Spinal cord (tissue), 10 donors: Measurements from ENCODE around the gene SOX30. TPM values are rescaled to one million over a fixed set of nuclear protein-coding genes. Genes with fewer than 3 reads are reported as not detected.

ENCODE experiments used
- DNase-seq, 6 donors: peaks; one replicate each; pipeline versions ENCODE4 v3.0.0 to v3.0.0-alpha.2; 2013 to 2015; ENCODE audit warnings: low spot score in 6 of 6, low read depth in 4 of 6
- H3K27ac ChIP-seq: one replicate; pipeline ENCODE4 v1.5.1; 2013; ENCODE audit warnings: low read depth, low read length, control low read depth
- H3K27me3 ChIP-seq: one replicate; pipeline ENCODE4 v1.6.1; 2013; ENCODE audit warnings: low read length; ENCODE audit not compliant: control insufficient read depth, insufficient read depth
- H3K36me3 ChIP-seq: one replicate; pipeline ENCODE4 v1.6.1; 2013; ENCODE audit warnings: low read length; ENCODE audit not compliant: control insufficient read depth, insufficient read depth
- H3K4me1 ChIP-seq: one replicate; pipeline ENCODE4 v1.6.1; 2013; ENCODE audit warnings: low read length; ENCODE audit not compliant: control insufficient read depth, insufficient read depth
- H3K4me3 ChIP-seq: one replicate; pipeline ENCODE4 v1.5.1; 2013; ENCODE audit warnings: low read depth, low read length, control low read depth
- H3K9me3 ChIP-seq: one replicate; pipeline ENCODE4 v1.6.1; 2013; ENCODE audit warnings: low read length; ENCODE audit not compliant: control insufficient read depth, insufficient read depth
- WGBS: methylation state at CpG from one replicate; pipeline ENCODE4 v1.1.5; 2013; ENCODE audit warnings: missing lambda C conversion rate; ENCODE audit not compliant: insufficient coverage; 5-methylcytosine and 5-hydroxymethylcytosine counted together
- polyA plus RNA-seq, 2 donors: library from polyadenylated mRNA; unstranded; fragments of 120-200 nt; gene quantifications; one replicate each; pipeline ENCODE4 v1.2.1, GENCODE V29; 2013; ENCODE audit not compliant: insufficient read length in 2 of 2
- total RNA-seq, 2 donors: library from RNA; depleted of rRNA in 1 of 2; stranded (reverse); fragments of 120-200 nt in 1 of 2; fragments of >200 nt in 1 of 2; gene quantifications; one replicate each; pipeline versions ENCODE4 v1.2.3 to v1.2.4, GENCODE V29; 2013 to 2014
- donor health status: healthy.

The SOX30 gene
- total and polyA plus RNA-seq, 4 donors, result 0.22 to 0.51 (median 0.43) TPM; not detected in 1

GRCh38 chr5:157640406-157641066 lies 11.7 kb downstream of the SOX30 start:
- H3K27ac ChIP-seq, result no peak overlapping the region
- no peaks in the 10 kb centered on the region for H3K27me3 ChIP-seq
- no peaks in the 10 kb centered on the region for H3K36me3 ChIP-seq
- 87% methylated on average over 7 of the region's 9 CpGs for WGBS
- no peak for DNase-seq
- H3K4me1 ChIP-seq, result no peaks in the 10 kb centered on the region
- no peaks in the 10 kb centered on the region for H3K9me3 ChIP-seq
- no peak overlapping the region for H3K4me3 ChIP-seq

DNA sequence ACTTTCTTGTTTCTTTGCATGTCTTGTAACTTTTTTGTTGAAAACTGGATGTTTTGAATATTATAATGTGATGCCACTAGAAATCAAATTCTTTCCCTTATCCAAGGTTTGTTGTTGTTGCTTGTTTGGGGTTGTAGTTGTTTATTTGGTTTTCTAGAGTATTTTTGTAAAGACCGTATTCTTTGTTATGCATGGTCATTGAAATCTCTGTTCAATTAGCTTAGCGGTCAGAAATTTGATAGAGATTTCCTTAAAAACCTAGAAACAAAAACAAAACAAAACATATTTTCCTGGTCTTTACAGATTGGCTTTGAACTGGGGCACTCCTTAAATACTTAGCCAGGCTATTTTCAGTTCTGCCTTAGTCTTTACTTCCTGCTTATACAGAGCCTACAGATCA lies 21.9 kb downstream of the SOX30 start:
- Histone ChIP-seq H3K9me3 (no peaks in the 10 kb centered on the region), H3K27ac (no peak overlapping the region), H3K4me3 (no peak overlapping the region), H3K27me3 (no peaks in the 10 kb centered on the region), H3K4me1 (no peaks in the 10 kb centered on the region), H3K36me3 (no peaks in the 10 kb centered on the region)
- no CpG with 5 or more reads among the region's 2 CpGs for WGBS
- no peak for DNase-seq

DNA sequence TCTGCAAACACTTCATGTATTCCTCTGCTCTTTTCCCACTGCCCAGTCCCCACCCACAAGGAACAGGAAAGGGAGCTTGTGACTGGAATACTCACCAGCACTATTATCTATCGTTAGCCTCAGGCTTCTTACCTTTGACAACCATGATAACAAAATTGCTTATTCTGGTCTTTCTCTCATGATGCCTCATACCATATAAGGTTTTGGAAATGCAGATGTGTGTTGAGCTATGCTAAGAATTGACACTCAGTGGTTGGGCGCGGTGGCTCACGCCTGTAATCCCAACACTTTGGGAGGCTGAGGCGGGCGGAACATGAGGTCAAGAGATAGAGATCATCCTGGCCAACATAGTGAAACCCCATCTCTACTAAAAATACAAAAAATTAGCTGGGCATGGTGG lies 25.4 kb downstream of the SOX30 start:
- Histone ChIP-seq H3K27ac (no peak overlapping the region), H3K4me1 (no peaks in the 10 kb centered on the region), H3K27me3 (no peaks in the 10 kb centered on the region), H3K4me3 (no peak overlapping the region), H3K9me3 (no peaks in the 10 kb centered on the region), H3K36me3 (no peaks in the 10 kb centered on the region)
- no peak for DNase-seq
- 100% methylated on average over 3 of the region's 6 CpGs for WGBS

- no peak overlapping the region for H3K4me3 ChIP-seq
- no CpG with 5 or more reads among the region's 2 CpGs for WGBS
- no peaks in the 10 kb centered on the region for H3K27me3 ChIP-seq
- H3K36me3 ChIP-seq, result no peaks in the 10 kb centered on the region
- no peaks in the 10 kb centered on the region for H3K9me3 ChIP-seq
- no peaks in the 10 kb centered on the region for H3K4me1 ChIP-seq
- no peak for DNase-seq
- H3K27ac ChIP-seq, result no peak overlapping the region
Observed at GRCh38 chr5:157624144-157624543, 28.1 kb downstream of the SOX30 start.

- Histone ChIP-seq H3K9me3 (no peaks in the 10 kb centered on the region), H3K27ac (no peak overlapping the region), H3K4me3 (no peak overlapping the region), H3K27me3 (no peaks in the 10 kb centered on the region), H3K4me1 (no peaks in the 10 kb centered on the region), H3K36me3 (no peaks in the 10 kb centered on the region)
- DNase-seq, result peak in 1 of 6 donors; percentile 48
Observed at GRCh38 chr5:157620776-157621175, 31.5 kb downstream of the SOX30 start.

DNA sequence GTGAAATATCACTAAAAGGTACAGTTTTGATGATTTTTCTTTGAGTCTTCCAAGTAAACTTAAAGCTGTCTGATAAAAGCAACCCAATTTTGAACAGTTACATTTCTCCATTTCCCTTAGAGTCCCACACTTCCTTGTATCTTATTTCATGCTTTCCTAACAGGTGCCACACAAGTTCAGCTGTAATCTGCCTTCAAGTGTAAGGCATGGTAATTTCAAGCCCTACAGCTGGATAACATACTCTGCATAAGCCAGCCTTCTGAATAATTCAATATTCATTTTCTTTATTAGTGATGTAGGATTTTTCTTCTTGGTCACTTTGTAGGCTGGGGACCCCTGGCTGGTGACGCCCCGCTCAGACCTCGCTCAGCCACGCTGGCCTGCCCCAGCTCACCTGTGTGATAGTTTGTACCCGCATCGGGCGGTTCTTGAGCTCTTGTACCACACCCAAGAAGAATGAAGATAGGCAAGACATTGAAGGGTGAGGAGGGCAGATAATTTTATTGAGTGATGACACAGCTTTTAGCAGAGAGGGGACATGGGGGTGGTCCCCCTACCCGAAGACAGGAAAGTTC lies 34.0 kb downstream of the SOX30 start:
- whole genome bisulfite sequencing, result 87% methylated on average over 8 of the region's 8 CpGs
- no peaks in the 10 kb centered on the region for H3K9me3 ChIP-seq
- H3K36me3 ChIP-seq, result no peaks in the 10 kb centered on the region
- no peaks in the 10 kb centered on the region for H3K4me1 ChIP-seq
- no peak for DNase-seq
- no peak overlapping the region for H3K27ac ChIP-seq
- no peaks in the 10 kb centered on the region for H3K27me3 ChIP-seq
- H3K4me3 ChIP-seq, result no peak overlapping the region

- no peak for DNase-seq
- H3K27me3 ChIP-seq, result no peaks in the 10 kb centered on the region
- no peak overlapping the region for H3K4me3 ChIP-seq
- H3K36me3 ChIP-seq, result no peaks in the 10 kb centered on the region
- H3K4me1 ChIP-seq, result peaks cover 4% of the 10 kb centered on the region
- H3K9me3 ChIP-seq, result no peaks in the 10 kb centered on the region
- H3K27ac ChIP-seq, result no peak overlapping the region
- WGBS, result 67% methylated on average over 3 of the region's 4 CpGs
Observed at GRCh38 chr5:157616785-157617184, 35.5 kb downstream of the SOX30 start.

DNA sequence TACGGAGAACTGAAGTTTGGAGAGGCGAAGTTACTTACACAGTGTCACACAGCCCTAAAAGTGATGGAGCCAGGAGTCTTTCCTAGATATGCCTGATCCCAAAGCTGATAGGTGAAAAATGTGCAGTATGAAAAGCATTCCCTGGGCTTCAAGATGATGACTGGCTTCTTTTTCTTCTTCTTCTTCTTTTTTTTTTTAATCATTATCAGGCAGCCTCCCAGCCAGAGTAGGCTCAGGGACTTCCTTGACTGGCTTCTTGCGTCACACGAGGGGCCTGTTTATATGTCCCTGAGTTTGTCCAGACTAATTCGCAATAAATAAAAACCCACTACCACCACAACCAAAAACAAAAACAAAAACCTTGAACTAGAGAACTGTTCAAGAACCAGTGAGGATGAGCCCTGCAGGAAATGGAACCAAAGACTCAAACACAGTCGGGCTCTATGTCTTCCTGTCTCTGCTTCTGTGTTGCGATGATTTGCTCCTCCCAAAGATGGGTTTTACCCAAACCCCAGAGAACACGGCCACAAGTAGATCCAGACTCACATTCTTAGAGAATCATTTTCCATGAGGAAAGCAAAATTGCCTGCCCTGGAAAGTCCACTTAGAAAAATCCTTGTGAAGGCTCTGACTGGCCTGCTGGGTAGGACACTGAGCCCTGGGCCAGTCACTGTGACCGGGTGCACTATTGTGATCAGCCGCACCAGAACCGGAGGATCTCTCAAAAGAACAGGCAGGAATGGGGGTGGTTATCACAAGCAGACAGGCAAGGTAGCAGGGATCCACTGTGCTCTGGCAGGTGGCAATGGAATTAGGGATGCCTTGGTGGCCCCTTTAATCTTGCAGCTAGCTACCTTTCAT lies 38.6 kb downstream of the SOX30 start:
- no peak for DNase-seq
- no peaks in the 10 kb centered on the region for H3K27me3 ChIP-seq
- no peaks in the 10 kb centered on the region for H3K9me3 ChIP-seq
- H3K36me3 ChIP-seq, result no peaks in the 10 kb centered on the region
- no peak overlapping the region for H3K27ac ChIP-seq
- WGBS, result 87% methylated on average over 9 of the region's 11 CpGs
- H3K4me3 ChIP-seq, result no peak overlapping the region
- H3K4me1 ChIP-seq, result peaks cover 4% of the 10 kb centered on the region

DNA sequence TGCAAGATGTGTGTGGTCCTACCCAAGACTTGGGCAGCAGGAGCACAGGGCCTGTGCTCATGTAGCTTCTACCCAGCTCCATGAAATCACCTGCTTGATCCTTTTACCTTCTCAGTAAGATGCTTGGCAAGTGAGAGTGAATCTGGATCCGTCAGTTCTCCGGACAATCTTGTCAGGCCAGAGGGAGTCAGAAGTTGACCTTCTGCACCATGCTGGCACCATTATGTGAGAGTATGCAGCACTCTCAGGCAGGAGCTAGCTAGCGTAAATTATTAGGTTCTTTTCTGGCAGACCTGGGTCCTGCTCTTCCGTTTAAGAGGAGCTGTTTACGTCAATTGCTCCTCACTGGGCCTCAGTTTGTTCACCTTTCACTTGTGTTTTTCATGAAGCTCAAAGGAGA lies 39.7 kb downstream of the SOX30 start:
- H3K4me3 ChIP-seq, result no peak overlapping the region
- peaks cover 4% of the 10 kb centered on the region for H3K4me1 ChIP-seq
- no peak for DNase-seq
- no peaks in the 10 kb centered on the region for H3K9me3 ChIP-seq
- WGBS, result 88% methylated on average over 3 of the region's 5 CpGs
- no peak overlapping the region for H3K27ac ChIP-seq
- no peaks in the 10 kb centered on the region for H3K36me3 ChIP-seq
- H3K27me3 ChIP-seq, result no peaks in the 10 kb centered on the region
